Small intestine (tissue), 7 donors: ENCODE measurements around the gene MICB. TPM values are rescaled to one million over a fixed set of nuclear protein-coding genes. Genes with fewer than 3 reads are reported as not detected.

Experiments
- DNase-seq, 2 donors: peaks; one replicate each; pipeline versions ENCODE4 v3.0.0 to v3.0.0-alpha.2; 2013
- FAIRE-seq: peaks from 2 replicates; lab custom pipeline; 2012; peaks lifted over from hg19 to GRCh38; lab: Jason Lieb, UNC
- H3K27ac ChIP-seq, 3 donors: one replicate each; pipeline ENCODE4 v1.5.1; 2013; ENCODE audit warnings: low read length in 2 of 3, mild to moderate bottlenecking in 2 of 3, control low read depth in 1 of 3, inconsistent platforms in 1 of 3, low read depth in 1 of 3, moderate library complexity in 1 of 3
- H3K27me3 ChIP-seq, 3 donors: one replicate each; pipeline ENCODE4 v1.6.1; 2013; ENCODE audit warnings: low read length in 3 of 3, inconsistent platforms in 1 of 3; ENCODE audit not compliant: control insufficient read depth in 3 of 3, insufficient read depth in 3 of 3
- H3K36me3 ChIP-seq, 3 donors: one replicate each; pipeline ENCODE4 v1.6.1; 2013; ENCODE audit warnings: low read length in 3 of 3, inconsistent platforms in 1 of 3, low read depth in 1 of 3, mild to moderate bottlenecking in 1 of 3, moderate library complexity in 1 of 3; ENCODE audit not compliant: control insufficient read depth in 3 of 3, insufficient read depth in 2 of 3
- H3K4me1 ChIP-seq, 3 donors: one replicate each; pipeline ENCODE4 v1.6.1; 2013; ENCODE audit warnings: low read length in 2 of 3, inconsistent platforms in 1 of 3, low read depth in 1 of 3, mild to moderate bottlenecking in 1 of 3, moderate library complexity in 1 of 3; ENCODE audit not compliant: control insufficient read depth in 3 of 3, insufficient read depth in 2 of 3
- H3K4me3 ChIP-seq, 3 donors: one replicate each; pipeline ENCODE4 v1.5.1; 2013; ENCODE audit warnings: low read length in 3 of 3, control low read depth in 1 of 3, inconsistent platforms in 1 of 3, low read depth in 1 of 3, mild to moderate bottlenecking in 1 of 3, moderate library complexity in 1 of 3
- H3K9me3 ChIP-seq, 2 donors: one replicate each; pipeline ENCODE4 v1.6.1; 2013; ENCODE audit warnings: low read depth in 1 of 2, low read length in 1 of 2; ENCODE audit not compliant: control insufficient read depth in 2 of 2, insufficient read depth in 1 of 2
- WGBS, 3 donors: extraction: QIAGEN DNeasy Blood & Tissue Kit; methylation state at CpG; one replicate each; pipeline ENCODE4 v1.1.7; 2013; 5-methylcytosine and 5-hydroxymethylcytosine counted together
- polyA plus RNA-seq, 4 donors: library from polyadenylated mRNA; stranded (reverse) in 3 of 4; unstranded in 1 of 4; fragments of 200-250 nt in 3 of 4; fragments of 120-200 nt in 1 of 4; gene quantifications; one replicate each; pipeline versions ENCODE4 v1.2.1 to v1.2.3, GENCODE V29; 2013
- donor health status: healthy with polysubstance abuse.
- donor health status: control.
- donor health status: control.
- donor health status: Bipolar disorder and iron deficiency.
- donor health status: healthy.

The MICB gene
- polyA plus RNA-seq, 4 donors: 0.69 to 6.1 (median 2.0) TPM

DNA sequence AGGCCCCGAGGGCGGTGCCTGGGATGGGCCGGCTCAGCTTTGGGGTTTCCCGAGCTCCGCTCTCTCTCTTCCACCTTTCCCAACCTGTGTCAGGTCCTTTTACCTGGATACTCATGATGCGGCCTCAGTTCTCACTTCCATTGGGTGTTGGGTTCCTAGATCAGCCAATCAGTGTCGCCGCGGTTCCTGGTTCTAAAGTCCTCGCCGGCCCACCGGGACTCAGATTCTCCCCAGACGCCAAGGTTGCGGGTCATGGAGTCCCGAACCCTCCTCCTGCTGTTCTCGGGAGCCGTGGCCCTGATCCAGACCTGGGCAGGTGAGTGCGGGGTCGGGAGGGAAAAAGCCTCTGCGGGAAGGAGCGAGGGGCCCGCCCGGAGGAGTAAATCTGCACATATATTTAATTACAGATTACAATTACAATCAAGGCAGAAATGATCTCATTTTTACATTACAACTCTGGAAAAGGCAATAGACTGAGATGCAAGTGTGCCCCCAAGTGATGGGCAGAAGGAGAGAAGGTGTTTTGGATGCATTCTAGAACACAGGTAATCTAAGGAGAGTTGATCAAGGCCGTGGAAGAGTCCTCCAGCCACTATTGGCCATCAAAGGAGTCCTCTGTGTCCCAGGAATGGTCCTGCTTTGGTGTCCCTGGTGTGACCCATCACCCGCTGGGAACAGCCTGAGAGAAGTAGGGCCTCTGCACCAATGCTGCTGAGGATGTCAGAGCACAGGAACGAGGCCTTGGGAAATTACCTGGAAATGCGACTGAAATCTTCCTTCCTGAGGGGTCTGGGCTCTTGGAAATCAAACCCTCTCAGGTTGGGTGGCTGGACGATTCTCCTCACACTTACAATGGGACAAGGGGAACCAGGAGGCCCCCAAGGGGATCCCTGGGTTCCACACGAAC is 34.7 kb upstream of the MICB start:
- Histone ChIP-seq H3K4me3 (peak overlapping the region; percentile 55 to 72 (median 69)), H3K27ac (peak overlapping the region in 2 of 3 donors; percentile 67 to 89), H3K36me3 (peaks cover 0 to 2% (median 0%) of the 10 kb centered on the region in 3 donors), H3K27me3 (no peaks in the 10 kb centered on the region), H3K9me3 (no peaks in the 10 kb centered on the region), H3K4me1 (peaks cover 6 to 13% (median 7%) of the 10 kb centered on the region in 3 donors)
- DNase-seq (peak; percentile 93 to 97), FAIRE-seq (no peak)
- WGBS, 3 donors: 1 to 12% (median 5%) methylated on average over 28 to 29 of the region's 29 CpGs

DNA sequence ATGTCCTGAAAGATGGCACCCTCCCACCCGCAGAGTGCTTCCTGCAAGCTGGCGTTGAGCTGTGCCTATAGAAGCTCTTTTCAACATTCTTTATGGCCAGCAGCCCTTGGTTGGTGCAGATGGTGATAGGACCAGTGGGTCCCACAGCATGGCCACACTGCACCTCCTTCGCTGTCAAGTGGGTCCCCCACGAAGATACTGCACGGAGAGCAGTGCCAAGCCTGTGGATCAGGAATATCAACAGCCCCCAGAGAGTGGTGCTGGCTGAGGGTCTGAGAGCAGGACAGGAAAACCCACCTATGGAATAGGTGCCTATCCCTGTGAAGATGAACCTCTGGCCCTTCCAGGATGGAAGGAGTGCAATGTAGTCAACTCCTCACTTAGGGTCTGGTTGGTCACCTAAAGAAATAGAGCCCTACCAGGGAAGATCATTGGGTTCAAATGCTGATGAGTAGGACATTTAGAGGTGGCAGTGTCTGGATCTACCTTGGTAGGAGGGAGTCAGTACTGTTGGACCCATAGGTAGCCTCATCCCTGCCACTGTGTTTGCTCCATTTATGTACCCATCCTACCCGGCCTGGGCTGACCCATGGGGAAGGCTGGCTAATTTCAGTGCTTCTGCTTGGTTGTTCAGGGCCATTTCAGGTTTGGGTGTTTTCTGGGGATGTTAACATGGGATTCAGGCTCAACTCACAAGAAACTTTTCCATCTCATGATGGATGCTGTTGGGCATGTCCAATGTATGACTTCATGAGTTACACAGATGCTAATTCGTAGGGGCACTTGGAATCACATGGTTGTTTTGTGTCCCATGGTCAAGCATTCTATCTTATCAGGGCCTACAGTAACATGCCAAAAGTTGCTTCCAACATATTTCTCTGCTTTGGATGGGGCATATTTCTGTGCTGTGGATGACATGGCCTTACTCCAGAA is 33.4 kb upstream of the MICB start:
- FAIRE-seq: no peak
- peak overlapping the region in 2 of 3 donors; percentile 69 to 72 for H3K4me3 ChIP-seq

DNA sequence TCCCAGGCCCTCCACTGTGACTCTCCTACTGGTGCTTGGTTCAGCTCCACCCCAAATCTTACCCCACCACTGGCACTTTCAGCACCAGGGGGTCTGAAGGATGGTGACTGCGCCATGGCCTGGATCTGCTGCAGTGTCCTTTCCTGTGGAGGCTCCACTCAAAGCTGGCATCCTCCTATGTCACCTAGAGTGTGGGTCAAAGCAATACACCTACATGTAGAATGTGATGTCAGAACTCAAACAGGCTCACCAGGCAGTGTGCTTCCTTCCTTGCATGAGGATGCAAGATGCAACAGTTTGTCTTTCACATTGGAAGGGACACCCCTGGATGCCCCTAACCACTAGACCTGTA is 32.8 kb upstream of the MICB start:
- peak overlapping the region in 1 of 3 donors; percentile 33 for H3K4me3 ChIP-seq

More for the DNA sequence above, 33.4 kb upstream of the MICB start:
- H3K27me3 ChIP-seq: peaks cover 0 to 3% (median 0%) of the 10 kb centered on the region in 3 donors
- 65 to 76% (median 67%) methylated on average over 7 of the region's 7 CpGs for WGBS, 3 donors
- DNase-seq: no peak
- H3K36me3 ChIP-seq: peaks cover 0 to 2% (median 0%) of the 10 kb centered on the region in 3 donors
- peaks cover 6 to 18% (median 7%) of the 10 kb centered on the region in 3 donors for H3K4me1 ChIP-seq
- no peaks in the 10 kb centered on the region for H3K9me3 ChIP-seq
- no peak overlapping the region for H3K27ac ChIP-seq

DNA sequence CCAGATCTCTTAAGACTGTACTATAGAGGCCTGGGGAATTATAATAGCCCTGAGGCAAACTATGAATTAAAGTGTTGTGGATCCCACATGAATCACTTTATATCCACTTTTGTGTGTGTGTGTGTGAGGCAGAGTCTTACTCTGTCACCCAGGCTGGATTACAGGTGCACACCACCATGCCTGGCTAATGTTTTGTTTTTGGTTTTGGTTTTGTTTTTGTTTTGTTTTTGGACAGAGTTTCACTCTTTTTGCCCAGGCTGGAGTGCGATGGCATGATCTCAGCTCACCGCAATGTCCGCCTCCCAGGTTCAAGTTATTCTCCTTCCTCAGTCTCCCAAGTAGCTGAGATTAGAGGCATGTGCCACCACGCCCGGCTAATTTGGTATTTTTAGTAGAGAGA is 32.2 kb upstream of the MICB start:
- H3K4me3 ChIP-seq: peak overlapping the region in 1 of 3 donors; percentile 33
- H3K36me3 ChIP-seq: peaks cover 0 to 2% (median 0%) of the 10 kb centered on the region in 3 donors
- H3K27me3 ChIP-seq: peaks cover 0 to 3% (median 0%) of the 10 kb centered on the region in 3 donors
- H3K4me1 ChIP-seq: peaks cover 6 to 22% (median 7%) of the 10 kb centered on the region in 3 donors
- H3K9me3 ChIP-seq: no peaks in the 10 kb centered on the region
- no peak for DNase-seq
- 91 to 94% (median 91%) methylated on average over 5 of the region's 5 CpGs for WGBS, 3 donors
- H3K27ac ChIP-seq: no peak overlapping the region
- no peak for FAIRE-seq

More for the DNA sequence above, 32.8 kb upstream of the MICB start:
- DNase-seq (no peak), FAIRE-seq (no peak)
- H3K4me1 ChIP-seq: peaks cover 6 to 22% (median 7%) of the 10 kb centered on the region in 3 donors
- H3K9me3 ChIP-seq: no peaks in the 10 kb centered on the region
- peaks cover 0 to 2% (median 0%) of the 10 kb centered on the region in 3 donors for H3K36me3 ChIP-seq
- 93 to 100% (median 95%) methylated on average over 1 of the region's 1 CpG for WGBS, 3 donors
- no peak overlapping the region for H3K27ac ChIP-seq
- H3K27me3 ChIP-seq: peaks cover 0 to 3% (median 0%) of the 10 kb centered on the region in 3 donors

DNA sequence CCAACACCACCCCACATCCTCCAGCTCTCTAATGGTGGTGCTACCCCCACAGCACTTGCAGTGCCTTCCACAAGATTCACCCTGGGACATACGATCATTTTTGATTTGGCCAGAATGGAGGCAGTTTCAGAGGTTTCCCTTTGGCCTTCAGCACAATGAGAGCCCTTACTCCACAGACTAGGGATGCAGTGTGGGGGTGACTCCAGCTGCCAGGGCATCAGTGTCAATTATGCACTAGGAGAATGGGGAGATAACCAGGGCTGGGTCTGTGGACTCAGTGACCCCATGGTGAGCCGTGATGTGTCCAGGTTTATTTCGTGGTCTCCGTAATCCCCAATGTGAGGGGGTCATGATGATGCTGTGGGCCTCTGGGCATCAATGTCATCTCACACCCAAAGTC is 31.5 kb upstream of the MICB start:
- no peaks in the 10 kb centered on the region for H3K9me3 ChIP-seq
- H3K4me1 ChIP-seq: peaks cover 6 to 22% (median 7%) of the 10 kb centered on the region in 3 donors
- H3K36me3 ChIP-seq: peaks cover 0 to 2% (median 0%) of the 10 kb centered on the region in 3 donors
- no peak overlapping the region for H3K27ac ChIP-seq
- peaks cover 0 to 3% (median 0%) of the 10 kb centered on the region in 3 donors for H3K27me3 ChIP-seq
- DNase-seq: no peak
- WGBS, 3 donors: 68 to 80% (median 72%) methylated on average over 4 of the region's 4 CpGs
- no peak overlapping the region for H3K4me3 ChIP-seq
- FAIRE-seq: no peak

DNA sequence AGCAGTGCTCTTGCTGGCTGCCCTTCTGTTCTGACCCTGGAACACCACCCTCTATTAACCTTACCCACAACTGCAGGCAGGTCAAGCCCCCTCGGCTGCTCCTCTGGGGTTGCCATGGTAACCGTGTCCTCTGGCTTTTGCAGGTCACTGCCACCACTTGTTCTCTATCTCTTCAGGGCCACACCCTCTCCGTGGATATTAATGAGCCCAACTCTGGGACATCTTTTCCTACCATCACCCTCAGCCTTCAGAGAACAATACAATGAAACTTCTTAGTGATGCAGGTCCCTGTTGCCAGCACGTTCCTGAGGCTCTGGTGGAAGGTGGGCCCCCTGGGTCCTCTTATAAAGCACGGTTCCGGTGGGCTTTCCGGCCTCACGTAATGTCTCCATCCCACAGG is 30.8 kb upstream of the MICB start:
- peaks cover 0 to 3% (median 0%) of the 10 kb centered on the region in 3 donors for H3K27me3 ChIP-seq
- 71 to 78% (median 75%) methylated on average over 8 of the region's 8 CpGs for WGBS, 3 donors
- no peak overlapping the region for H3K27ac ChIP-seq
- no peak overlapping the region for H3K4me3 ChIP-seq
- FAIRE-seq (no peak), DNase-seq (no peak)
- H3K9me3 ChIP-seq: no peaks in the 10 kb centered on the region
- H3K4me1 ChIP-seq: peaks cover 6 to 22% (median 7%) of the 10 kb centered on the region in 3 donors
- H3K36me3 ChIP-seq: peaks cover 0 to 2% (median 0%) of the 10 kb centered on the region in 3 donors

DNA sequence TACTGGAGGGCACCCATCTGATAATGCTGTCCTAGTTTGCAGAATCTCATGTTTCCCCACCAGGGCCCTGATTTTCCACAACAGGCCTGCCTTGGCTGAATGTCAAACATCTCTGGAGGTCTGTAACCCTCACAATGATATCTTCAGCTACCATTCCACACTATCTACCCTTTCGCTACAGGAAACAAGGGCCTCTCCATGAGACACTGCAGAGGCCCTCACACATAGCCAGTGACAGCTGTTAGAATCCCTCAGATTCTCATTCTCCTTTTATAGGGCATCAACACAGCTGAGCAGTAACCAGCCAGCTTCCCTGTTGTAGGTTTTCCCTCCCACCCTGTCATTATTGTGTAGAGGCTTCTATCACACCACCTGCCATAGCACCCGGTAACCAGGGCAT is 29.6 kb upstream of the MICB start:
- DNase-seq: no peak
- no peak overlapping the region for H3K27ac ChIP-seq
- no peak for FAIRE-seq
- H3K4me1 ChIP-seq: peaks cover 0 to 19% (median 7%) of the 10 kb centered on the region in 3 donors
- H3K4me3 ChIP-seq: no peak overlapping the region
- no peaks in the 10 kb centered on the region for H3K9me3 ChIP-seq
- peaks cover 0 to 3% (median 0%) of the 10 kb centered on the region in 3 donors for H3K27me3 ChIP-seq
- peaks cover 0 to 2% (median 0%) of the 10 kb centered on the region in 3 donors for H3K36me3 ChIP-seq
- WGBS, 3 donors: 88 to 91% (median 90%) methylated on average over 2 of the region's 2 CpGs

DNA sequence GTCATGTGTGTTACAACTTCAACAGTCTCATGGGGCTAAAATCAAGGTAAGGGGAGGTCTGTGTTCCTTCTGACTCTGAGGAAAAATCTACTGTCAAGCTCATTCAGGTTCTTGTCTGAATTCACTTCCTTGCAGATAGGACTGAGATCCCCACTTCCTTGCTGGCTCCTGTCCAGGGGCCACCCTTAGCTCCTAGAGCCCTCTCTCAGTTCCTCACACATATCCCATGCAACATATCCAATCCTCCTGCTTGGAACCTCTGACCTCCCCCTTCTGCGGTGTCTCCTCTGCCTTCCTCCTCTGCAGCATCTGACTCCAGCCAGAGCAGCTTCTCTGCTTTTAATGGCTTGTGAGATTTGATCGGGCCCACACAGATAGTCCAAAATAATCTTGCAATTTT is 27.1 kb upstream of the MICB start:
- H3K4me3 ChIP-seq: no peak overlapping the region
- WGBS, 3 donors: 63 to 89% (median 75%) methylated on average over 2 of the region's 2 CpGs
- no peaks in the 10 kb centered on the region for H3K36me3 ChIP-seq
- H3K27ac ChIP-seq: no peak overlapping the region
- peaks cover 0 to 6% (median 0%) of the 10 kb centered on the region in 3 donors for H3K27me3 ChIP-seq
- peaks cover 0 to 12% (median 2%) of the 10 kb centered on the region in 3 donors for H3K4me1 ChIP-seq
- FAIRE-seq: no peak
- no peaks in the 10 kb centered on the region for H3K9me3 ChIP-seq
- DNase-seq: no peak
